A549 (cell line): ENCODE measurements around the gene DOC2A. TPM values are rescaled to one million over a fixed set of nuclear protein-coding genes. Genes with fewer than 3 reads are reported as not detected.

Source experiments
- ATAC-seq, 2 experiments: fragments of 200-7000 bp in 1 of 2; fragments of >200 bp in 1 of 2; cut with Nextera tagmentation in 1 of 2; cut with Tn5 transposase in 1 of 2; 3 replicates each; pipeline versions ENCODE4 v1.8.0 to v1.9.1; 2018 to 2020; ENCODE audit warnings: mild to moderate bottlenecking in 1 of 2, moderate library complexity in 1 of 2
- CTCF ChIA-PET: fragments of 300-600 bp; sonication (Branson Sonifier 250); formaldehyde crosslinking; extraction: SDS; loops from one replicate; lab custom pipeline; 2021; ENCODE audit warnings: antibody characterized with exemption, inconsistent platforms; lab: Yijun Ruan, JAX
- POLR2A ChIA-PET: fragments of 350-600 bp; formaldehyde crosslinking; extraction: SDS; loops from one replicate; lab custom pipeline; 2021; ENCODE audit warnings: antibody characterized with exemption, inconsistent platforms; lab: Yijun Ruan, JAX
- DNase-seq, 2 experiments: peaks; one replicate each; pipeline versions ENCODE4 v3.0.0 to v3.0.0-alpha.2; 2011 to 2016; ENCODE audit warnings: low read depth in 1 of 2, low spot score in 1 of 2
- FAIRE-seq: peaks from 2 replicates; lab custom pipeline; 2011; peaks lifted over from hg19 to GRCh38; lab: Jason Lieb, UNC
- H3K27ac ChIP-seq, 2 experiments: fragments of >200 bp; sonication (Bioruptor Twin); formaldehyde crosslinking; 3 replicates each; pipeline ENCODE4 v1.5.1; 2016 to 2017
- H3K4me1 ChIP-seq: fragments of >200 bp; sonication (Bioruptor Twin); formaldehyde crosslinking; 3 replicates; pipeline ENCODE4 v1.6.1; 2016
- H3K4me2 ChIP-seq: fragments of >200 bp; sonication (Bioruptor Twin); formaldehyde crosslinking; 3 replicates; pipeline ENCODE4 v1.6.1; 2016
- H3K4me3 ChIP-seq: fragments of >200 bp; sonication (Bioruptor Twin); formaldehyde crosslinking; 3 replicates; pipeline ENCODE4 v1.5.1; 2016
- H3K9me3 ChIP-seq: fragments of >200 bp; sonication (Bioruptor Twin); formaldehyde crosslinking; 3 replicates; pipeline ENCODE4 v1.6.1; 2016
- BCL3 ChIP-seq: fragments of >200 bp; sonication (Bioruptor Twin); formaldehyde crosslinking; IDR thresholded peaks from 3 replicates; pipeline ENCODE4 v1.6.1; 2016
- CHD4 ChIP-seq: fragments of 200-600 bp; sonication (generic); IDR thresholded peaks from 2 replicates; pipeline ENCODE4 v1.6.1; 2016; ENCODE audit warnings: antibody characterized with exemption, mild to moderate bottlenecking, borderline replicate concordance
- EHF ChIP-seq: fragments of 250-450 bp; sonication (Bioruptor Pico); IDR thresholded peaks from 2 replicates; pipeline ENCODE4 v1.5.0; 2020; ENCODE audit warnings: mild to moderate bottlenecking
- EHMT2 ChIP-seq: fragments of 200-600 bp; sonication (generic); IDR thresholded peaks from 2 replicates; pipeline ENCODE4 v1.6.1; 2016; ENCODE audit warnings: antibody characterized with exemption, low read depth, mild to moderate bottlenecking, moderate library complexity
- EP300 ChIP-seq, 2 experiments: fragments of >200 bp; sonication (Bioruptor Twin); formaldehyde crosslinking; IDR thresholded peaks; 2 replicates in 1 of 2; 3 replicates in 1 of 2; pipeline ENCODE4 v1.6.1; 2016 to 2017
- FOXS1 ChIP-seq: fragments of 250-450 bp; sonication (Bioruptor Pico); IDR thresholded peaks from 2 replicates; pipeline ENCODE4 v1.5.0; 2020; ENCODE audit warnings: mild to moderate bottlenecking, moderate library complexity
- HDAC2 ChIP-seq: fragments of 200-600 bp; sonication (generic); IDR thresholded peaks from 2 replicates; pipeline ENCODE4 v1.6.1; 2016
- JUN ChIP-seq, 2 experiments: fragments of >200 bp; sonication (Bioruptor Twin); formaldehyde crosslinking; IDR thresholded peaks; 2 replicates in 1 of 2; 3 replicates in 1 of 2; pipeline ENCODE4 v1.6.1; 2016 to 2017
- MAZ ChIP-seq: fragments of 150-350 bp; IDR thresholded peaks from 2 replicates; pipeline ENCODE4 v1.6.1; 2014; ENCODE audit warnings: antibody characterized with exemption, low read depth, low read length, borderline replicate concordance
- PHF8 ChIP-seq: fragments of 200-600 bp; sonication (generic); IDR thresholded peaks from 2 replicates; pipeline ENCODE4 v1.6.1; 2016; ENCODE audit warnings: low read depth, mild to moderate bottlenecking, antibody characterized with exemption, moderate library complexity, borderline replicate concordance
- POLR2A ChIP-seq: IDR thresholded peaks from 2 replicates; pipeline ENCODE4 v1.6.1; 2012; ENCODE audit warnings: mild to moderate bottlenecking, low read length
- RARB ChIP-seq: fragments of 250-450 bp; sonication (Bioruptor Pico); IDR thresholded peaks from 2 replicates; pipeline ENCODE4 v1.8.0; 2021; ENCODE audit warnings: mild to moderate bottlenecking, moderate library complexity
- RCOR1 ChIP-seq: fragments of 150-350 bp; IDR thresholded peaks from 2 replicates; pipeline ENCODE4 v1.6.1; 2014; ENCODE audit warnings: antibody characterized with exemption, low read length, low read depth
- RFX5 ChIP-seq: fragments of 450-650 bp; IDR thresholded peaks from 2 replicates; pipeline ENCODE4 v1.7.1; 2014; ENCODE audit warnings: antibody characterized with exemption, mild to moderate bottlenecking, moderate library complexity
- SMC3 ChIP-seq: fragments of >200 bp; sonication (Bioruptor Twin); formaldehyde crosslinking; IDR thresholded peaks from 3 replicates; pipeline ENCODE4 v1.6.1; 2018; ENCODE audit warnings: inconsistent platforms
- SREBF2 ChIP-seq: fragments of 450-650 bp; IDR thresholded peaks from 2 replicates; pipeline ENCODE4 v1.6.1; 2014; ENCODE audit warnings: mild to moderate bottlenecking, moderate library complexity
- ZFP36 ChIP-seq: fragments of 450-650 bp; IDR thresholded peaks from 2 replicates; pipeline ENCODE4 v1.6.1; 2014; ENCODE audit warnings: borderline replicate concordance; ENCODE audit not compliant: partially characterized antibody
- ZNF302 ChIP-seq: fragments of 250-450 bp; sonication (Bioruptor Pico); IDR thresholded peaks from 2 replicates; pipeline ENCODE4 v1.9.0; 2021; ENCODE audit warnings: inconsistent platforms, mild to moderate bottlenecking, moderate library complexity
- WGBS: methylation state at CpG from one replicate; pipeline ENCODE4 v1.1.6; 2017; ENCODE audit errors: missing lambda C conversion rate; 5-methylcytosine and 5-hydroxymethylcytosine counted together
- polyA plus RNA-seq, 4 experiments: library from polyadenylated mRNA; depleted of rRNA in 3 of 4; stranded (reverse); fragments of >200 nt; fragmentation: RNase III in 1 of 4; extraction: RNeasy Plus Mini Kit Qiagen cat#74134 plus additional on column Dnase treatment in 1 of 4; gene quantifications; 2 replicates in 3 of 4; 3 replicates in 1 of 4; pipeline ENCODE4 v1.2.3, GENCODE V29; 2011 to 2017
- TF ChIP-seq, protein P1 (sequence below): fragments of >200 bp; sonication (Bioruptor Twin); formaldehyde crosslinking; IDR thresholded peaks from 2 replicates; pipeline ENCODE4 v1.6.1; 2016
- TF ChIP-seq, protein P2 (sequence below): fragments of 250-450 bp; sonication (Bioruptor Pico); IDR thresholded peaks from 2 replicates; pipeline ENCODE4 v1.5.0; 2020; ENCODE audit warnings: low read depth, mild to moderate bottlenecking, moderate library complexity

DOC2A gene
- polyA plus RNA-seq, 2 of the 4 experiments (the other 2 are of a cell fraction): 2.5 to 5.5 TPM

DNA sequence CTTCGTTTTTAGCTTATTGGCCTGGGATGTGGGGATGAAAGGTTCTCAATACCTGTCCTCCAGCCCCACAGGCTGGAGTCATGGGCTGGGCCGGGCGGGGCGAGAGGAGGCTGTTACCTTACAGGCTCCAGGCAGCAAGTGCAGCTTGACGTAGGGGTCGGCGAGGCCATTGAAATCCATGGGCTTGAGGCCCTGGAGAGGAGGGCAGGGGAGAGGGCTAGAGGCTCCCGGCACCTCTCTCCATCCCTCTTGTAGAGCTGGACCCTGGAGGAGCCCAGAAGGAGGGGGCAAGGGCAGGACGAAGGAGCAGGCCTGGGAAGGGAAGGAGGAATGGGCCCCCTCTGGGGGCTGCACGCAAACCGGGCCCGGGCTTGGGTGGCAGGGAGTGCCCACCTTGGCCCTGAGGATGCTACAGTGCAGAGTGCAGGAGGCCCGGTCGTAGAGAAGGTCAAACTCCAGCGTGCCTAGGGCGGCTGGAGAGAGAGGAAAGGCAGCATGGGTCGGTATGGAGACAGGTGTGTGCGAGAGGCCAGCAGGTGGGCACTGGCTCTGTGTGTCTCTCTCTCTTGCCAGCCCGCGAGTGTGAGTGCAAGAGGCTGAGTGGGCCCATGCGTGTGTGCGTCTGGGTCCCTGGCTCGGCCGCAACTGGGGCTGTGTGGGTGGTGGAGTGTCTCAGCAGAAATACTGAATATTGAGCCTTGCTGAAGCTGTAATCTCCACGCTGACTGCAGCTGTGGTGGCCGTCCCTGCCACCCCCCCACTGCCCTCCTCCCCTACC, 1.6 kb downstream of the DOC2A start:
- TF ChIP-seq, protein P1, sequence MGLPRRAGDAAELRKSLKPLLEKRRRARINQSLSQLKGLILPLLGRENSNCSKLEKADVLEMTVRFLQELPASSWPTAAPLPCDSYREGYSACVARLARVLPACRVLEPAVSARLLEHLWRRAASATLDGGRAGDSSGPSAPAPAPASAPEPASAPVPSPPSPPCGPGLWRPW: no peak
- ChIA-PET POLR2A (no interaction called here), CTCF (interaction anchor here (1.0 to 3.2 kb wide), 7 partner anchors 12 to 148 kb away, joined by 3 to 9 read pairs (median 5); partner anchors contain the start of genes ASPHD1 and CDIPT)
- 82% methylated on average over 23 of the region's 26 CpGs for WGBS
- Histone ChIP-seq H3K27ac (no peak overlapping the region), H3K4me3 (no peak overlapping the region), H3K4me1 (peaks cover 11% of the 10 kb centered on the region; the same call in 2 of the 3 replicates), H3K9me3 (no peaks in the 10 kb centered on the region), H3K4me2 (no peak overlapping the region)
- FAIRE-seq: no peak
- DNase-seq: no peak
- peak in 1 of 2 experiments; percentile 7; a peak in 2 of 6 replicates for ATAC-seq

GRCh38 chr16:30007378-30007895, 3.4 kb downstream of the DOC2A start:
- ATAC-seq (no peak), FAIRE-seq (no peak), DNase-seq (no peak)
- H3K9me3 ChIP-seq: no peaks in the 10 kb centered on the region
- H3K4me2 ChIP-seq: no peak overlapping the region
- H3K4me1 ChIP-seq: peaks cover 11% of the 10 kb centered on the region; the same call in 2 of the 3 replicates
- TF ChIP-seq SREBF2 (no peak), EP300 (IDR thresholded peaks at IDR 0.05) (no peak), ZNF302 (CRISPR knock-in tag) (no peak), CHD4 (no peak), RARB (CRISPR knock-in tag) (no peak), EHF (CRISPR knock-in tag) (no peak), PHF8 (no peak), FOXS1 (no peak), RCOR1 (no peak), HDAC2 (no peak)
- ChIA-PET CTCF (interaction anchor here (0.6 to 3.2 kb wide), 12 partner anchors 14 to 316 kb away, joined by 3 to 12 read pairs (median 5); partner anchors contain the start of genes CDIPT, TAOK2 and TMEM219), POLR2A (interaction anchor here (1.1 kb wide), 1 partner anchor 82 kb away, joined by 4 read pairs; the partner anchor contains the start of gene KCTD13)
- H3K27ac ChIP-seq: no peak overlapping the region
- no peak overlapping the region for H3K4me3 ChIP-seq
- 78% methylated on average over 11 of the region's 11 CpGs for WGBS

- no peak overlapping the region for H3K4me2 ChIP-seq
- peaks cover 11% of the 10 kb centered on the region; the same call in 2 of the 3 replicates for H3K4me1 ChIP-seq
- TF ChIP-seq FOXS1 (no peak), EHMT2 (no peak), POLR2A (no peak), SMC3 (no peak), BCL3 (no peak), ZFP36 (no peak), RFX5 (no peak), PHF8 (no peak), MAZ (no peak), SREBF2 (no peak), CHD4 (no peak), JUN (IDR thresholded peaks at IDR 0.05) (no peak)
- TF ChIP-seq, protein P2, sequence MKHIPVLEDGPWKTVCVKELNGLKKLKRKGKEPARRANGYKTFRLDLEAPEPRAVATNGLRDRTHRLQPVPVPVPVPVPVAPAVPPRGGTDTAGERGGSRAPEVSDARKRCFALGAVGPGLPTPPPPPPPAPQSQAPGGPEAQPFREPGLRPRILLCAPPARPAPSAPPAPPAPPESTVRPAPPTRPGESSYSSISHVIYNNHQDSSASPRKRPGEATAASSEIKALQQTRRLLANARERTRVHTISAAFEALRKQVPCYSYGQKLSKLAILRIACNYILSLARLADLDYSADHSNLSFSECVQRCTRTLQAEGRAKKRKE (CRISPR knock-in tag): no peak
- ChIA-PET POLR2A (interaction anchor here (1.1 kb wide), 1 partner anchor 81 kb away, joined by 4 read pairs; the partner anchor contains the start of gene KCTD13), CTCF (interaction anchor here (0.8 to 3.8 kb wide), 25 partner anchors 12 to 315 kb away, joined by 3 to 41 read pairs (median 6); partner anchors contain the start of genes ASPHD1, CDIPT, HIRIP3 and INO80E)
- DNase-seq (no peak), FAIRE-seq (no peak), ATAC-seq (no peak)
- H3K4me3 ChIP-seq: no peak overlapping the region
- no peaks in the 10 kb centered on the region for H3K9me3 ChIP-seq
- WGBS: 92% methylated on average over 32 of the region's 34 CpGs
- no peak overlapping the region for H3K27ac ChIP-seq
These were observed 4.0 kb downstream of the DOC2A start for GRCh38 chr16:30006659-30007377.
